ENCODE data around the gene LRFN2.

DNA sequence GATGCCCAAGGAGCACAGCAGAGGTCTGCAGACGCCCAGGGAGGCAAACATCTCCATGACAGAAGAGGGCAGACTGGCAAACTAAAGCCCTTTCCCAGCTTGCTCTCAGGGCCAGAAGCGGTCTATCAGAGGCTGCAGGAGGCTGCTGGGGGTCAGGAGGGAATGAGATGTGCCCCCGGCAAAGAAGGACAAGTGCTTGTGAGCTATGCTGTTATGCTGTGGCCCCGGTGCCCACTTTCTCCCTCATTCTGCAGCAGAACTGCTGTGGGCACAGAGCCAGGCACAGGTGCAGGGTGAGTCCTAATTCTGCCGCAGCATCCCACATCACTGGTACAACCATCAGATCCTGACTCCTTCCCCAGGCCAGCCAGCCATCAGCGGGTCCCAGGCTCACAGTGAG, 46.4 kb downstream of the LRFN2 start:
- TF ChIP-seq, protein P1, sequence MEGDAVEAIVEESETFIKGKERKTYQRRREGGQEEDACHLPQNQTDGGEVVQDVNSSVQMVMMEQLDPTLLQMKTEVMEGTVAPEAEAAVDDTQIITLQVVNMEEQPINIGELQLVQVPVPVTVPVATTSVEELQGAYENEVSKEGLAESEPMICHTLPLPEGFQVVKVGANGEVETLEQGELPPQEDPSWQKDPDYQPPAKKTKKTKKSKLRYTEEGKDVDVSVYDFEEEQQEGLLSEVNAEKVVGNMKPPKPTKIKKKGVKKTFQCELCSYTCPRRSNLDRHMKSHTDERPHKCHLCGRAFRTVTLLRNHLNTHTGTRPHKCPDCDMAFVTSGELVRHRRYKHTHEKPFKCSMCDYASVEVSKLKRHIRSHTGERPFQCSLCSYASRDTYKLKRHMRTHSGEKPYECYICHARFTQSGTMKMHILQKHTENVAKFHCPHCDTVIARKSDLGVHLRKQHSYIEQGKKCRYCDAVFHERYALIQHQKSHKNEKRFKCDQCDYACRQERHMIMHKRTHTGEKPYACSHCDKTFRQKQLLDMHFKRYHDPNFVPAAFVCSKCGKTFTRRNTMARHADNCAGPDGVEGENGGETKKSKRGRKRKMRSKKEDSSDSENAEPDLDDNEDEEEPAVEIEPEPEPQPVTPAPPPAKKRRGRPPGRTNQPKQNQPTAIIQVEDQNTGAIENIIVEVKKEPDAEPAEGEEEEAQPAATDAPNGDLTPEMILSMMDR (IDR thresholded peaks at IDR 0.05; ENCODE audit: poor library complexity): no peak
- TF ChIP-seq EZH2phosphoT487 (IDR thresholded peaks at IDR 0.05; ENCODE audit: low read depth, severe bottlenecking, unreplicated experiment) (no peak), EZH2 (IDR thresholded peaks at IDR 0.05; ENCODE audit: borderline replicate concordance) (no peak)

Measured in hepatocyte (in vitro differentiated cells).